ENCODE data around the gene MARCHF11. TPM values are rescaled to one million over a fixed set of nuclear protein-coding genes. Genes with fewer than 3 reads are reported as not detected.
A peak's percentile ranks its signal among the peaks of the same experiment; 100 is the strongest.

Gene MARCHF11
- polyA plus RNA-seq, 1 experiment, result not detected

DNA sequence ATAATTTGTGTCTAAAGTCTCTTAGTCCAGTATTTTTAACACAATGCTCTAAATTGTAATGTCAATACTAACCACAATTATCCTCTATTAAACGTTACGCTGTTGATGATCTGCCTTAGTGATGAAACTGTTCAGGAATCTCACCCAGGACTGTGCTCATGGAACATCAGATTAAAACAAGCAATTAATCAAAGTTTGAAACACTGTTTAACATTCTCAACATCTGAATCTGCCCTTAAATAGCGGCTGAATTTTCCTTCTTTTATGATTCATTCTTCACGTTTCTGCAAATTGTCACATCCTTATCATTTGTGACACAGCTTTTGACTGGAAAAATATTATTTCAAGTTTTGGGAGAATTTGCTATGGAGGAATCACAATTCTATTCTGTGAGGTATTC is 113.8 kb downstream of the MARCHF11 start:
- TF ChIP-seq, protein P1, sequence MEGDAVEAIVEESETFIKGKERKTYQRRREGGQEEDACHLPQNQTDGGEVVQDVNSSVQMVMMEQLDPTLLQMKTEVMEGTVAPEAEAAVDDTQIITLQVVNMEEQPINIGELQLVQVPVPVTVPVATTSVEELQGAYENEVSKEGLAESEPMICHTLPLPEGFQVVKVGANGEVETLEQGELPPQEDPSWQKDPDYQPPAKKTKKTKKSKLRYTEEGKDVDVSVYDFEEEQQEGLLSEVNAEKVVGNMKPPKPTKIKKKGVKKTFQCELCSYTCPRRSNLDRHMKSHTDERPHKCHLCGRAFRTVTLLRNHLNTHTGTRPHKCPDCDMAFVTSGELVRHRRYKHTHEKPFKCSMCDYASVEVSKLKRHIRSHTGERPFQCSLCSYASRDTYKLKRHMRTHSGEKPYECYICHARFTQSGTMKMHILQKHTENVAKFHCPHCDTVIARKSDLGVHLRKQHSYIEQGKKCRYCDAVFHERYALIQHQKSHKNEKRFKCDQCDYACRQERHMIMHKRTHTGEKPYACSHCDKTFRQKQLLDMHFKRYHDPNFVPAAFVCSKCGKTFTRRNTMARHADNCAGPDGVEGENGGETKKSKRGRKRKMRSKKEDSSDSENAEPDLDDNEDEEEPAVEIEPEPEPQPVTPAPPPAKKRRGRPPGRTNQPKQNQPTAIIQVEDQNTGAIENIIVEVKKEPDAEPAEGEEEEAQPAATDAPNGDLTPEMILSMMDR (IDR thresholded peaks at IDR 0.05; ENCODE audit: insufficient read depth, low read depth, low read length), result no peak
- H3K27me3 ChIP-seq (ENCODE audit: control insufficient read depth, insufficient read depth, low read length), result no peaks in the 10 kb centered on the region
- ChIA-PET CTCF (no interaction called here), POLR2A (no interaction called here)
- H3K4me3 ChIP-seq (ENCODE audit: low read depth, low read length), result no peak overlapping the region
- no peaks in the 10 kb centered on the region for H3K36me3 ChIP-seq (ENCODE audit: control insufficient read depth, insufficient read depth, low read length)
- DNase-seq (ENCODE audit: low read depth), result no peak

DNA sequence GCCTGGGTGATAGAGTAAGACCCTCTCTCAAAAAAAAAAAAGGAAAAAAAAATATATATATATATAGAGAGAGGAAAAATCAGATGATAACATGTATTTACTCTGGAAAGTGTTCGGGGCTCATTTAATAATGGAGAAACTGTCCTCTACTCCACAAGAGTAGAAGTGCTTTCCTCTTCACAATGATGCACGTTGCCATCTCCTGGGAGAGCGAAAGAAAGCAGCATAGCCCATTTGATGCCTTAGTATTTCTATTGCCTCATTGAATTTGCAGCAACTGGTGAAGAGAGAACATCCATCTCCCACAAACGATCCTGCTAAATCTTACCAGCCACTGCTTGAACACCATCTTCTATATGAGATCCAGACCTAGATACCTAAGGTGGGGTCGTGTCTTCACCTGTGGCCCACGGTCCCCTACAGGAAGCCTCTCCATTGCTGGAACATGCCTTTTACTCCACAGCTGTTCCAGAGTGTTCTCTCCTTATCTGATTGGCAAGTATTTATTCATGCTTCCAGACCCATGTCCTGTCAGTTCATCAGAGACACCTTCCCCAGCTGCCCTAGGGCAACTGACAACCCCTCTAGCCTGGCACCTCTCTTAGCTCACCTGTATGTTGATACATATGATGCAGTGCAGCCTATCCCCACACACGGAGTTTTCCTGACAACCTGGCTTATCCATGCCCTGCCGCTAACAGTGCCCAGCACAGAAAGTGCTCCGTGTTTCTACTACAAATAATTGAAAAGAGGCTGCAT is 115.3 kb downstream of the MARCHF11 start:
- POLR2A ChIA-PET, result no interaction called here
- Histone ChIP-seq H3K4me3 (ENCODE audit: low read depth, low read length) (no peak overlapping the region), H3K27me3 (ENCODE audit: control insufficient read depth, insufficient read depth, low read length) (no peaks in the 10 kb centered on the region), H3K36me3 (ENCODE audit: control insufficient read depth, insufficient read depth, low read length) (no peaks in the 10 kb centered on the region)
- DNase-seq (ENCODE audit: low read depth), result no peak
- CTCF ChIA-PET, result no interaction called here
- TF ChIP-seq, protein P1 (IDR thresholded peaks at IDR 0.05; ENCODE audit: insufficient read depth, low read depth, low read length), result no peak

DNA sequence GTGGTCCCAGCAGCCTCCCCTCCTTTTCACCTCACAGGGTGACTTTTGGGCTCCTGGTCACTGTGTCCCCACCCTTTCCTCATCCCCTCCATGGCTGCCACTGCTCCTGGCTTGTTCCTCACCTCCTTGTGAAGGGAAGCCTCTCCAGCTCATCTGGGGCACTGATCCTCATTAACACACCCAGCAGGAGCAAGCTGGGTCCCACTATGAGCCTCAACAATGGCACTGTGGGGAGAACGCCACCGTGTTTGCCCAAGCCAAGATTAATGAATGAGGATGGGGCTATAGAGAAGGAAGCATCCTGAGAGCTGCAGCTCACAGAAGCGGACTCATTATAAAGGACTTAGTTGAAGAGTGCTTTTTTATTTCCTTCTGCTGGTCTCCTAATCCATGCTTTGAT is 118.4 kb downstream of the MARCHF11 start:
- CTCF ChIA-PET, result no interaction called here
- H3K27me3 ChIP-seq (ENCODE audit: control insufficient read depth, insufficient read depth, low read length), result no peaks in the 10 kb centered on the region
- no peaks in the 10 kb centered on the region for H3K36me3 ChIP-seq (ENCODE audit: control insufficient read depth, insufficient read depth, low read length)
- no peak for DNase-seq (ENCODE audit: low read depth)
- POLR2A ChIA-PET, result no interaction called here
- H3K4me3 ChIP-seq (ENCODE audit: low read depth, low read length), result no peak overlapping the region
- TF ChIP-seq, protein P1 (IDR thresholded peaks at IDR 0.05; ENCODE audit: insufficient read depth, low read depth, low read length), result no peak

DNA sequence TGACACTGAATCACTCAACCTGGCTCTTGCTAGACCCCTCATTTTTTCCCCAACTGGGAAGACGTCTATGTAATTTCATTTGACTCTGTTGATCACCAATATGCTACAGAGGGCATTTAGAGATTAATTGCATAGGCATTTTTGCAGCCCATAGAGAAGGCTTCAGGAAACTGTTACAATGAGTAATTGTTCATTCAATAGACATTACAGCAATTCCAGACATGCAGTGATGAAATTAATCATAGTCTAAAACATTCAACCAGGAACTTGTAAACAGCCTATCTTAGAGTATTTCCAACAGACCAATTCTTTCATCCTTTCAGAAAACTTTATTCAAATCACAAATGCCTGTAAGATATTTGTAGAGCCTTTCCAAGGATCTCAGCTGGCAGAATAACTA is 122.3 kb downstream of the MARCHF11 start:
- no peaks in the 10 kb centered on the region for H3K27me3 ChIP-seq (ENCODE audit: control insufficient read depth, insufficient read depth, low read length)
- peak; percentile 26 for DNase-seq (ENCODE audit: low read depth)
- CTCF ChIA-PET, result no interaction called here
- no peak overlapping the region for H3K4me3 ChIP-seq (ENCODE audit: low read depth, low read length)
- POLR2A ChIA-PET, result no interaction called here
- TF ChIP-seq, protein P1 (IDR thresholded peaks at IDR 0.05; ENCODE audit: insufficient read depth, low read depth, low read length), result no peak
- H3K36me3 ChIP-seq (ENCODE audit: control insufficient read depth, insufficient read depth, low read length), result no peaks in the 10 kb centered on the region

DNA sequence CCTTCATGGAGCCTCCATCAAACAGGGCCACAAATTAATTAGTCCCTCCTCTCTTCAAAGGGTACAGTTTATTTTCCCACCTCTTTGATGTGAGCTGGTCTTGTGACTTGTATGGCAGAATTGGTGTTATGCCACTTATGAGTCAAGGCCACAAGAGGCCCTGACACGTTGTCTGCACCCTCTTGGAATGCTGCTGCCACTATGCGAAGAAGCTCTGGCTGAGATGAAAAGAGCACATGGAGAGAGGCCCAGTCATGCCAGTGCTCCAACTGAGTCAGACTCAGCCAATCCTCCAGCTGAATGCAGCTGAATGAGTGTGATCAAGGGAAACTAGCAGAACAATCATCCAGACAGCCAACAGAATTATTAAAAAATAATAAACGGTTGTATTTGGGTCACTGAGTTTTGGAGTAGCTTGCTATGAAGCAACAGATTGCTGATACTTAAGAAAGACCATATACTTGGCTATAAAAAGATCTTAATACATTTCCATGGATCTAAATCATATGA is 128.3 kb downstream of the MARCHF11 start:
- DNase-seq (ENCODE audit: low read depth), result no peak
- TF ChIP-seq, protein P1 (IDR thresholded peaks at IDR 0.05; ENCODE audit: insufficient read depth, low read depth, low read length), result no peak
- ChIA-PET CTCF (interaction anchor here (0.7 kb wide), 1 partner anchor 643 kb away, joined by 3 read pairs; no protein-coding TSS in a partner anchor), POLR2A (interaction anchor here (1.0 kb wide), 1 partner anchor 17 kb away, joined by 3 read pairs; no protein-coding TSS in a partner anchor)
- no peaks in the 10 kb centered on the region for H3K36me3 ChIP-seq (ENCODE audit: control insufficient read depth, insufficient read depth, low read length)
- no peaks in the 10 kb centered on the region for H3K27me3 ChIP-seq (ENCODE audit: control insufficient read depth, insufficient read depth, low read length)
- H3K4me3 ChIP-seq (ENCODE audit: low read depth, low read length), result no peak overlapping the region

Data from BJ (cell line).